ENCODE results near the gene PPP2R5C. TPM values are rescaled to one million over a fixed set of nuclear protein-coding genes. Genes with fewer than 3 reads are reported as not detected.

Gene PPP2R5C
- total RNA-seq, 1 donor from 2014 or later, result 155 TPM

- DNase-seq (ENCODE audit: low spot score), result peak; percentile 20
Observed at GRCh38 chr14:101887219-101887618, 125.7 kb downstream of the PPP2R5C start.

- DNase-seq (ENCODE audit: low spot score), result peak; percentile 26
Observed at GRCh38 chr14:101888182-101888581, 126.7 kb downstream of the PPP2R5C start.

GRCh38 chr14:101889366-101889765 lies 127.9 kb downstream of the PPP2R5C start:
- peak; percentile 22 for DNase-seq (ENCODE audit: low spot score)

- DNase-seq (ENCODE audit: low spot score), result peak; percentile 7
Observed at GRCh38 chr14:101889898-101890297, 128.4 kb downstream of the PPP2R5C start.

GRCh38 chr14:101891471-101891870 lies 130.0 kb downstream of the PPP2R5C start:
- DNase-seq (ENCODE audit: low spot score), result no peak

- no peak for DNase-seq (ENCODE audit: low spot score)
Observed at GRCh38 chr14:101893759-101894158, 132.2 kb downstream of the PPP2R5C start.

DNA sequence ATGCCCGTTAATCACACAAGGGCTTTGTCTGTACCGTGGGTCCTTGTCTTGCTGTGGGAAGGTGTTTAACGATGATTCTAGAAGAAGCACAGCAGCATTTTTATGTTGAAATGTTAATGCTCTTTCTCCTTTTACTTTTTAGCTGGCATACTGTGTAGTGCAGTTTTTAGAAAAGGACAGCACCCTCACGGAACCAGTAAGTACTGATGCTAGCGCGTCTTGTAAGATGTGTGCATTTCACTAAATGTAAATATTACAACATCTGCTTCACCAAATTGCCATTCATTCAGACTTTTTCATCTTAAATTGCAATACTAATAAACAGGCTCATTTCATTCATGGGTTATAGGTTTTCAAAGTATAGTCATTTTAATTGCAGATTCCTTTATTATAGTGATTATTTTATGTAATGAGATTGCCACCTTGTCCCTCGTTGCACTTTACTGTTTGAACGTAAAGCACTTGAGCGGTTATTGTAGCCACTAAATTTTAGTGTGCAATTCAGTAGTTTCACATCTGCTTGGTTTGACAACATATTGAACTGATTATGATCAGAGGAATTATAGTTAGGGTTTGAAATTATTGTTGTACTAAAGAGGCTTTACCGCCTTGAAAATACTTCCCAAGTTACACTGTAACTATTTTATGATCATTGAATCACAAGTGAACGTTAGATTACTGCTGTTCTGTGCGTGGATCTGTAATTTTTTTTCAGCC lies 133.0 kb downstream of the PPP2R5C start:
- no peak for DNase-seq (ENCODE audit: low spot score)

DNA sequence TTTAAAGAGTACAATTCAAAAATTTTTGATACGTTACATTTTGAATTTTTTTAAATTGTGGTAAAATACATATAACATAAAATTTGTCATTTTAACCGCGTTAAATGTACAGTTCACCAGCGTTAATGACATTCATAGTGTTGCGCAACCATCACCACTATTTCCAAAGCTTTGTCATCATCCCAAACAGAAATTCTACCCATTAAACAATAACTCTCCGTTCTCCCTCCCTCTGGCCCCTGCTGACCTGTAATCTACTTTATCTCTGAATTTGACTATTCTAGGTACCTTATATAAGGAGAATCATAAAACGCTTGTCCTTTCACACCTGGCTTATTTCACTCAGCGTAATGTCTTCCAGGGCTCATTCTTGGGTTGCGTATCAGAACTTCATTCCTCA lies 133.7 kb downstream of the PPP2R5C start:
- DNase-seq (ENCODE audit: low spot score), result peak; percentile 8

DNA sequence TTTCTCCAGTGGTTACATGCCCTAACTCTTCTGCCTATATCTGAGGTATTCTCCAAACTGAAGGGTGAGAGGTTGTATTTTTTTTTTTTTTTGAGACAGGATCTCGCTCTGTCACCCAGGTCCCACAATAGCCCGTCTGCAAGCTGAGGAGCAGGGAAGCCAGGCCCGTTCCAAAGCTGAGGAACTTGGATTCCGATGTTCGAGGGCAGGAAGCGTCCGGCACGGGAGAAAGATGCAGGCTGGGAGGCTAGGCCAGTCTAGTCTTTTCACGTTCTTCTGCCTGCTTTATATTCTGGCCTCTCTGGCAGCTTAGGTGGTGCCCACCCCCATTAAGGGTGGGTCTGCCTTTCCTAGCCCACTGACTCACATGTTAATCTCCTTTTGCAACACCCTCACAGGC lies 135.8 kb downstream of the PPP2R5C start:
- DNase-seq (ENCODE audit: low spot score), result no peak

DNA sequence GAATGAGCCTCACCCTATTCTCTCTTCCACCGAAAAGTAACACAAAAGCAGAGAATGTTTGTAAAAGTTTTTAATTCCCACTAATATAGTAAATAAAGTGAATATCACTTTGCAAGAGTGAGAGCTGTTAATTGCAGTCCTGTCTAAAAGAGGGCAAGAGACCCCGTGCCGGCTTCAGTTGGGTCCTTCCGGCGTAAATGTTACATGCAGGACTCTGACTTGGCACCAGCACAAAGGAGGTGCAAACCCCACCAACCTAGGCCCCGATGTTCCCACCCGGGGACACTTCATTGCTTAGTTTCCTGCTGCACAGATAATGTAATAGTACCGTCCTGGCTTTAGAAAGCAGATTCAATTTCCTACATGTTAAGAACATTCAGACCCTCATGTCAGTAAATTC lies 136.9 kb downstream of the PPP2R5C start:
- no peak for DNase-seq (ENCODE audit: low spot score)

GRCh38 chr14:101899263-101899662 lies 137.8 kb downstream of the PPP2R5C start:
- DNase-seq (ENCODE audit: low spot score), result no peak

DNA sequence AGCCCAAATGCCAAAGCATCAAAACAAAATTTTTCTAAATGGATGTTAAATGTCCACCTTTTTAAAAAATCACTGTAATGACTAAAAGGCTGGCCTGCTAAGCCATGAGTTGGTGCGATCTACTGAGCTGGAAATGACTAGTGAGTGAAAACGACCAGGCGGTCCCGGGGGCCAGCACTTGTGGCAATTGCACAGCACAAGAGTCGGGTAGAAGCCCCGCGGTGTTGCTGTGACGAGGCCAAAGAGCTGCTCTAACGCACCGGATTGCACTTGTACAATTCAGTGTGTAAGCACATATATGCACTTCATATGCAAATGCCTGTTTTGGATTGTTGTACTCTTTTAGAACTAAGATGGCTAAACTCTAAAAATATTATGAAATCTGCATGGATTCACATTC lies 138.7 kb downstream of the PPP2R5C start:
- DNase-seq (ENCODE audit: low spot score), result no peak

DNA sequence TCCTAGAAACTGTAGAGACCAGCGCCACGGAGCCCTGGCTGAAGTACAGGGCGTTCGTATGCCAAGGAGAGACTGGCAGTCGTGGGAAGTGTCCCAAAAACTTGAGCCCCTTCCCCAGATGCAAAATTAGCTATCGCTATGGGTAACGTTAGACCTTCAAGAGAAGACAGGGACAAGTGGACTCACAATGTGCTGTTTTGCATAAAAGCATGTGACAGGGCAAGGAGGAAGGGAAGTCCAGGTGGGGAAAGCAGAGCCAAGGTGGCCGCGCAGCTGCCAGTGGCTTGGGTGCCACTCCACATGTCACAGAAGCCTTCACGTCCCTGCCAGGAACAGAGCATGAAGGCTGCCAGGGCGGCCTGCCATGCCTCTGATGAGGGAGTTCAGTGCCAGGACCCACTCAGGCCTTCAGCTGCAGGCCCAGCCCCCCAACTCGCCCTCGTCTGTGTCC lies 141.6 kb downstream of the PPP2R5C start:
- DNase-seq (ENCODE audit: low spot score), result no peak

DNA sequence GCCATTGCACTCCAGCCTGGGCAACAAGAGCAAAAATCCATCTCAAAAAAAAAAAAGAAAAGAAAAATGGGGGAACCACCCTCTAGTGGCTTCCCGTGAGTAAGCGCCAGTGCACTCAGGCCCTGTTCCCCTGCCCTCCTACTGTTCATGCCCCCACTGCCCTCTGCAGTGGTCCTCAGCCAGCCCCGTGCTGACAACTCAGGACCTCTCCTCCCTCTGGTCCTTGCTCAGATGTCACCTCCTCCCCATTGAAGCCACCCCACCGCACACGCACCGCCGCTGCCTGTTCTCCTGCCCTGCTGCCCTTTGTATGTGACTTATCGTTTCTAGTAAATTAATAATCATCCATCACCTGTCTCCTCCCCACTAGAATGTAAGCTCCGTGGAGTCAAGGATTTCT lies 144.1 kb downstream of the PPP2R5C start:
- DNase-seq (ENCODE audit: low spot score), result no peak

DNA sequence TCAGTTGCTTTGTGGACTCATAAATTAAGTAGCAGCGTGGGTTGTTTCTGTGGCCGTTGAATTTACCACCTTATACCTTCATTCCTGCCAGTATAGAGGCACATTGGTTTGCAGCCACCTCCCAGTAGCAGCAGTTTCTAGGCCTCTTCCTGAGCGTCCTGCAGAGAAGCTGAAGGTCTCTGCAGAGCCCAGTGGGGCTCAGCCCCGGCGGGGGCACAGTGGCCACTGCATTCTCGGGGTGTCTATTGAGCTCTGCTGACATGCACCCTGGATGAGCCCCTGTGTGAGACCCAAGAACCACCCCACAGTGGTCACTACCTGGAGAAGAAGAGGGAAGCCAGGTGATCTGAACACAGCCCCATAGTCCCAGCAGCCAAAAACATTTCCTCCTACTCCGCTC lies 145.1 kb downstream of the PPP2R5C start:
- DNase-seq (ENCODE audit: low spot score), result no peak

DNA sequence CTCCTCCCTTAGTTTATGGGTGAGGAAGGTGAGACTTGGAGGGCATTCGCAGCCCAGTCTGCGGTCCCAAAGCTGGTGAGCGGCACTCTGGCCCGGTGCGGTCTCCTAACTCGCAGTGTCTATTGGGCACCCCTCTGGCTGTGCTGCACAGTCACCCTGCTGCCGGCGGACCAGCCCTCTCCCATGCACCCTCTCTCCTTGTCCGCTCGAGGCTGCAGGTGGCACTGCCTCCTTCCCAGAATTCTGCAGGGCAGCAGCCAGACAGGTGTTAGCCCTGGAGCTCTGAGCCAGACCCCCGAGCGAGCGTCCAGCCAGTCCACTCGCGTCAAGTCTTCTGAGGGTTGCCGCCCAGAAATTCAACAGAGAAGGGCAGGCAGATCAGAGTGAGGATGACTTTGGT lies 146.1 kb downstream of the PPP2R5C start:
- DNase-seq (ENCODE audit: low spot score), result no peak

DNA sequence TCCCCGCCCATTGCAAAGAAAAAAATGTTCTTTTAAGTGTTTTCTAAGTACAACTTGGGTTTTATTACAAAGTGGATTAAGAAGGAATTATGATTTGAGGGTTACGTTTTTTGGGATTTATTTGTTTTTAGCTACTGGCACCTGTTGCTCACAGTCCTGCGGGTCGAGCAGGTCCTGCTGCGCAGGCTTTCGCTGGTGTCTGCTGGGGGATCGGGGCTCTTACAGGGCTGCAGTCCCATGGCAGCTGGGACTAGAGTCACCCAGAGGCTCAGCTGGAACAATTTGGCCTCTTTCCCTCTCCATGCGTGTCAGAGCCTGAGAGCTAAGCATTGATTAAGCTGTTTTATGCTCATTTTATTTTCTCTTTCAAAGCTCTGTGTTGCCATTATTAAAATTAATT lies 147.3 kb downstream of the PPP2R5C start:
- DNase-seq (ENCODE audit: low spot score), result no peak

DNA sequence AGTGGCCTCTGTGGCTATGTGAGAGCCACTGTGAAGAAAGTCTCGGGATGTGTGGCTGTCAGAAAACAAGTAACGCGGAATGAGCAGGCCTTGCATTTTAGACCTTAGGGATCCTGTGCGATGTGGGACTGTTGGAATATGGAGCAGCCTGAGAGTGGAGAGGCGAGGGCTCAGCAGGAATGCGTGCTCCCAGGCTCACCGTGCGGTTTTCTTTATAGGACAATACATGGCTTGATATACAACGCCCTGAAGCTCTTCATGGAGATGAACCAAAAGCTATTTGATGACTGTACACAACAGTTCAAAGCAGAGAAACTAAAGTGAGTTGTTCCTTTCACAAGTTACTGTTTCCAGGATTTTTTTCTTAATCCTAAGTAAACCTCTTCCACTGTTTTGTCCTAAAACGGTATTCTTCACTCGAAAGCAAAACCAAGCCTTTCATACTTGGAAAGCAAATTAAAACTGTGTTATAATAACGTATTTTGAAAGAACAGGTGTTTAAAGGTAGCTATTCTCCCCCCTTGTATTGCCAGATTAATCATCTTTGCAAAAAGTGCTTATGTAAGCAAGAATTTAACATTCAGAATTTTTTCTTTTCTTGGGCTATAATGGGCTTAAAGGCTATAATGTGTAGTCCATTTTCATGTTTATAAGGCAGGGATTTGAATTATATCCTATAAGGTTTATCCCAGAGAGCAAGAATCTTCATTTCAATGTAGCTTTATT lies 148.0 kb downstream of the PPP2R5C start:
- no peak for DNase-seq (ENCODE audit: low spot score)

DNA sequence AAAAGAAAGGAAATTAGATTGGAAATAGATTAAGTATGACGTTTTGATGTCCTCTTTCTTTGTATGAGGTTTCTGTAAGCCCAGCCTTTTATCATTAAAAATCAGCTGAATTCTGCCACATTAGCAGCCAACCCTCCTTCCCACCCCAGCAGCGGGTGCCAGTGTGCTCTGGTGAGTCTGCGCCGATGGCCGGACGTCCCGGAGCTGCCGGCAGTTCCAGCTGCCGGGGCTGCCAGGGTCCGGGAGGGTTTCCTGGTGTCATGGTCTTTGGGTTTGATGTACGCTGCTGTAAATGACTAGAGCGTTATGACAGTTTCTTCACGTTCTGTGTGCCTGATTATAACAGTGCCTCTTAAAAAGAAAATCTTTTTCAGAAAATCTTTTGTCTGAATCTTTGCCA lies 151.3 kb downstream of the PPP2R5C start:
- DNase-seq (ENCODE audit: low spot score), result no peak

GRCh38 chr14:101914083-101914482 lies 152.6 kb downstream of the PPP2R5C start:
- DNase-seq (ENCODE audit: low spot score), result no peak

- no peak for DNase-seq (ENCODE audit: low spot score)
Observed at GRCh38 chr14:101915871-101916815, 154.6 kb downstream of the PPP2R5C start.

GRCh38 chr14:101916816-101917412 lies 155.4 kb downstream of the PPP2R5C start:
- DNase-seq (ENCODE audit: low spot score), result no peak

Measured in ureter (tissue), 1 donor.